ENCODE results near the gene AK8.

DNA sequence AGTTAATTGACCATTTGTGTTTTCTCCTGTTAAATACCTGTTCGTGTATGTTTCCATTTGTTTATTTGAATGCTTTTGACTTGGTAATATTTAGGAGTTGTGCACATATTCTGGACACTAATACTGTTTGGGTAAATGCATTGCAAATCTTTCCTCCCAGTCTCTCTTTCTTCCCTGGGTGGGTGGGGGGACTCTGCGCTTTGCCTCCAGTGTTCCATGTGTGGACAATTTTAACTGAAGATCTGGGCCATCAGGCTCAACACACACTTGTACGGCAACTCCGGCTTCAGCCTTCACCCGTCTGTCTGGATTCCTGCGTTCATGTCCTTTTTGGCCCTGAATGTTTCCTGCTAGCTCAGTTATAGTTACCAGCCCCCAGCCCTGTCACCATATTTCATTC, 167.8 kb downstream of the AK8 start:
- TF ChIP-seq ZNF565 (CRISPR knock-in tag; conservative IDR thresholded peaks at IDR 0.05; ENCODE audit: low read depth) = no peak
- no peak for TF ChIP-seq ZFP30 (CRISPR knock-in tag; IDR thresholded peaks at IDR 0.05)
- no peak for TF ChIP-seq PATZ1 (CRISPR knock-in tag; IDR thresholded peaks at IDR 0.05; ENCODE audit: borderline replicate concordance)
- TF ChIP-seq ZC3H10 (CRISPR knock-in tag; IDR thresholded peaks at IDR 0.05) = no peak
- TF ChIP-seq, protein P1, sequence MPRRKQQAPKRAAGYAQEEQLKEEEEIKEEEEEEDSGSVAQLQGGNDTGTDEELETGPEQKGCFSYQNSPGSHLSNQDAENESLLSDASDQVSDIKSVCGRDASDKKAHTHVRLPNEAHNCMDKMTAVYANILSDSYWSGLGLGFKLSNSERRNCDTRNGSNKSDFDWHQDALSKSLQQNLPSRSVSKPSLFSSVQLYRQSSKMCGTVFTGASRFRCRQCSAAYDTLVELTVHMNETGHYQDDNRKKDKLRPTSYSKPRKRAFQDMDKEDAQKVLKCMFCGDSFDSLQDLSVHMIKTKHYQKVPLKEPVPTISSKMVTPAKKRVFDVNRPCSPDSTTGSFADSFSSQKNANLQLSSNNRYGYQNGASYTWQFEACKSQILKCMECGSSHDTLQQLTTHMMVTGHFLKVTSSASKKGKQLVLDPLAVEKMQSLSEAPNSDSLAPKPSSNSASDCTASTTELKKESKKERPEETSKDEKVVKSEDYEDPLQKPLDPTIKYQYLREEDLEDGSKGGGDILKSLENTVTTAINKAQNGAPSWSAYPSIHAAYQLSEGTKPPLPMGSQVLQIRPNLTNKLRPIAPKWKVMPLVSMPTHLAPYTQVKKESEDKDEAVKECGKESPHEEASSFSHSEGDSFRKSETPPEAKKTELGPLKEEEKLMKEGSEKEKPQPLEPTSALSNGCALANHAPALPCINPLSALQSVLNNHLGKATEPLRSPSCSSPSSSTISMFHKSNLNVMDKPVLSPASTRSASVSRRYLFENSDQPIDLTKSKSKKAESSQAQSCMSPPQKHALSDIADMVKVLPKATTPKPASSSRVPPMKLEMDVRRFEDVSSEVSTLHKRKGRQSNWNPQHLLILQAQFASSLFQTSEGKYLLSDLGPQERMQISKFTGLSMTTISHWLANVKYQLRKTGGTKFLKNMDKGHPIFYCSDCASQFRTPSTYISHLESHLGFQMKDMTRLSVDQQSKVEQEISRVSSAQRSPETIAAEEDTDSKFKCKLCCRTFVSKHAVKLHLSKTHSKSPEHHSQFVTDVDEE (CRISPR knock-in tag; IDR thresholded peaks at IDR 0.05) = no peak
- TF ChIP-seq CSDC2 (CRISPR knock-in tag; IDR thresholded peaks at IDR 0.05) = no peak
- TF ChIP-seq ZFP3 (CRISPR knock-in tag; IDR thresholded peaks at IDR 0.05) = no peak
- no peak for TF ChIP-seq PPARA (CRISPR knock-in tag; IDR thresholded peaks at IDR 0.05; ENCODE audit: borderline replicate concordance)
- no peak for TF ChIP-seq CREB5 (CRISPR knock-in tag; IDR thresholded peaks at IDR 0.05; ENCODE audit: low read depth)
- TF ChIP-seq TOX (CRISPR knock-in tag; IDR thresholded peaks at IDR 0.05; ENCODE audit: borderline replicate concordance) = no peak

All from SK-N-SH treated with all-trans-retinoic acid at 6 μM for 48 hours (cell line).